Measurements from ENCODE around the gene CNMD.

DNA sequence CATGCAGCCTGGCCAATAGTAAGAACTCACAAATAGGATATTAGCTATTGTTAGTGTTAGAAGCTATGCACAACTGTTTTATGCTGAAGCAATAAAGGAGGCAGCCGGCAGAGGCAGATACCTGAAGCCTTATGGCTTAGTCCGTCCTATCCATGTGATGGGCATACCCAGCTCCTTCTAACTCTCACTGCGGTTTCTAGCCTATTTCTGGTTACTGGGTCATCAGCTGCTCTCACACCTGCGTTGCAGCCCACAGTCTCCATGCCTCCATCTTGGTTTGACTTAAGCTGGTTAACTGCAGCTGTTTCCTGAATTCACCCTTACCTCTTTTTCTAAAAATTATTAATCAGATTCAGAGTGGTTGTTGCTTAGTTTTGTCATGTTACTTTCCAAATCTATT is 40.5 kb upstream of the CNMD start:
- TF ChIP-seq, protein P1, sequence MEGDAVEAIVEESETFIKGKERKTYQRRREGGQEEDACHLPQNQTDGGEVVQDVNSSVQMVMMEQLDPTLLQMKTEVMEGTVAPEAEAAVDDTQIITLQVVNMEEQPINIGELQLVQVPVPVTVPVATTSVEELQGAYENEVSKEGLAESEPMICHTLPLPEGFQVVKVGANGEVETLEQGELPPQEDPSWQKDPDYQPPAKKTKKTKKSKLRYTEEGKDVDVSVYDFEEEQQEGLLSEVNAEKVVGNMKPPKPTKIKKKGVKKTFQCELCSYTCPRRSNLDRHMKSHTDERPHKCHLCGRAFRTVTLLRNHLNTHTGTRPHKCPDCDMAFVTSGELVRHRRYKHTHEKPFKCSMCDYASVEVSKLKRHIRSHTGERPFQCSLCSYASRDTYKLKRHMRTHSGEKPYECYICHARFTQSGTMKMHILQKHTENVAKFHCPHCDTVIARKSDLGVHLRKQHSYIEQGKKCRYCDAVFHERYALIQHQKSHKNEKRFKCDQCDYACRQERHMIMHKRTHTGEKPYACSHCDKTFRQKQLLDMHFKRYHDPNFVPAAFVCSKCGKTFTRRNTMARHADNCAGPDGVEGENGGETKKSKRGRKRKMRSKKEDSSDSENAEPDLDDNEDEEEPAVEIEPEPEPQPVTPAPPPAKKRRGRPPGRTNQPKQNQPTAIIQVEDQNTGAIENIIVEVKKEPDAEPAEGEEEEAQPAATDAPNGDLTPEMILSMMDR (IDR thresholded peaks at IDR 0.05) = no peak
- TF ChIP-seq POLR2A (IDR thresholded peaks at IDR 0.05) = no peak
